SK-N-DZ (cell line): ENCODE measurements around the gene ASPG.
"Not testable (repeated sequence)": the region's sequence is repeated elsewhere in the genome, so short reads cannot be mapped to it uniquely, and the experiment has no call there.

Experiments used
- DNase-seq: peaks from one replicate; pipeline ENCODE4 v3.0.0-alpha.2; 2015; ENCODE audit warnings: low spot score

The ASPG gene

GRCh38 chr14:104145826-104146601 is 60.5 kb downstream of the ASPG start:
- DNase-seq = no peak

- no peak for DNase-seq
Measured at GRCh38 chr14:104146651-104147345, 61.3 kb downstream of the ASPG start.

- DNase-seq = no peak
Measured at GRCh38 chr14:104147346-104148125, 62.0 kb downstream of the ASPG start.

GRCh38 chr14:104148433-104149277 is 63.2 kb downstream of the ASPG start:
- no peak for DNase-seq

- DNase-seq = no peak
Measured at GRCh38 chr14:104149278-104149595, 63.7 kb downstream of the ASPG start.

- peak; percentile 86 for DNase-seq
Measured at GRCh38 chr14:104149617-104150135, 64.2 kb downstream of the ASPG start.

GRCh38 chr14:104150136-104151025 is 64.9 kb downstream of the ASPG start:
- DNase-seq = peak; percentile 95

- no peak for DNase-seq
Measured at GRCh38 chr14:104151026-104151381, 65.5 kb downstream of the ASPG start.

- no peak for DNase-seq
Measured at GRCh38 chr14:104151566-104152245, 66.2 kb downstream of the ASPG start.

- no peak for DNase-seq
Measured at GRCh38 chr14:104152246-104152575, 66.7 kb downstream of the ASPG start.

GRCh38 chr14:104152686-104153393 is 67.3 kb downstream of the ASPG start:
- DNase-seq = no peak

- not testable (repeated sequence) for DNase-seq
Measured at GRCh38 chr14:104153394-104153755, 67.9 kb downstream of the ASPG start.

- no peak for DNase-seq
Measured at GRCh38 chr14:104154246-104154645, 68.7 kb downstream of the ASPG start.

- no peak for DNase-seq
Measured at GRCh38 chr14:104155513-104155912, 70.0 kb downstream of the ASPG start.

- no peak for DNase-seq
Measured at GRCh38 chr14:104156142-104156541, 70.6 kb downstream of the ASPG start.

- DNase-seq = peak; percentile 31
Measured at GRCh38 chr14:104157016-104157928, 71.8 kb downstream of the ASPG start.

GRCh38 chr14:104158827-104159798 is 73.6 kb downstream of the ASPG start:
- peak; percentile 72 for DNase-seq
